DMS53 (cell line): ENCODE results near the gene RBPJ.
"Not testable (repeated sequence)": the region's sequence is repeated elsewhere in the genome, so short reads cannot be mapped to it uniquely, and the experiment has no call there.

ENCODE experiments used
- DNase-seq: peaks from one replicate; lab custom pipeline; 2025; lab: John Stamatoyannopoulos, UW

The RBPJ gene

GRCh38 chr4:26342328-26343037 is 21.7 kb downstream of the RBPJ start:
- peak; percentile 60 for DNase-seq

DNA sequence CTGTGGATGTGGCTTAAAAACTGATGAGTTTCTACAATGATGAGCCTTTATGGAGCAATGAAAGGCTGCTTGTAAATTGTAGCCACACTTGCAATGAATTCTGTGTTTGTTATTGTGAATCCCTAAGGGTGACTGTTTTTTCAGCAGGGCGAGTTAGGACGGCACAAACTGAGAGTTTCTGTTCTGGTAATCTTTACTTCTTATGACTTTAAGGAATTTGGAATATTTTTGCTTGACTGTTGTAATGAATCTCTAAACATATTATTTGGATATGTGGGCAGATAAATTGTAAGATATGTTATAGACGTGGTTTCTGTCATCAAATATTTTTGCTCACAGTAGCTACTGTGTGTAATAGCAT is 22.2 kb downstream of the RBPJ start:
- DNase-seq = no peak

DNA sequence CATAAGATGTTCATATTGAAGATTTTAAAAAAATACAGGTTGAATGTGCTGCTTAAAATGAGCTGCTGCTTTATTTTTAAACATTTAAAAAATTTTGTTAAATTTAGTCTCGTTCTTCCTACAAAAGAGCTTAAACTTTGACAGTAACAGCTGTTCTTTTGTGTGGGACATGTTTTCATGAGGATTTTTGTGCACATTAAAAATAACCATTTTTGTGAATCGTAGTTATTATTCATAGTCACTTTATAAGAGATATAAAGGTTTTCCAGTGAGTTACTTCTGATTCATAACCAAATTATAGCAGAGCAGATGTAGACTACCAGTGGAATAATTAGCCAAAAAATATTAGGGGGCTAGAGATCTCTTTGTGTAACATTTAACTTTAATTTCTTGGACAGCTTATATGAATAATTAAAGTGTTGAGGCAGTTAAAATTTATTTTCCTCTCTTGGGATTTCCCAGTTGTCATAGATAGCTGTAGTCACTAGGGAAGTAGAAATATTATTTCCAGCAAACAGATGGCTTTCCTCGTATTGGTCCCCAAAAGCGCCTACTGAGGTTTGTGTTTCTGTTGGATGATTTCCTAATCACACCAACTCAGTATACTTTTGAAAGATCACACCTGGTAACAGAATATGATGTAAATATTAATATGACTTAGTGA is 24.2 kb downstream of the RBPJ start:
- no peak for DNase-seq

DNA sequence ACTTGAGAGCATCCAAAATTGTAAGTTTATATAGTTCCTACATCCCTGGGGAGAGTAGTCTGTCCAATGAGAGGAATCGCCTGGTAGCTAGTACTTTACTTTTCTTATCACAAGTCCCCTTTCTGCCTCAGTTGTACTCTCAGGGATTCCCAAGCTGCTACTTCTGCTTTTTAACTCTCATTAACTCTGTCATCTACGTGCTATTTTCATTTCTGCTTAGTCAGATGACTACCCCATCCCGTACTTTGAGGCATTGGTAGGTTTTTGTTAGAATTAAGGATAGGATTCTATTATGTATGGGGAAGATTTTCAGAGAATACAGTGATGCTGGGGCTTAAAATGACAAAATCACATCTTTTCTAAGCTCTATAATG is 24.7 kb downstream of the RBPJ start:
- no peak for DNase-seq

- DNase-seq = no peak
These were observed 25.4 kb downstream of the RBPJ start for GRCh38 chr4:26346203-26346620.

GRCh38 chr4:26349496-26349895 is 28.7 kb downstream of the RBPJ start:
- DNase-seq = no peak

DNA sequence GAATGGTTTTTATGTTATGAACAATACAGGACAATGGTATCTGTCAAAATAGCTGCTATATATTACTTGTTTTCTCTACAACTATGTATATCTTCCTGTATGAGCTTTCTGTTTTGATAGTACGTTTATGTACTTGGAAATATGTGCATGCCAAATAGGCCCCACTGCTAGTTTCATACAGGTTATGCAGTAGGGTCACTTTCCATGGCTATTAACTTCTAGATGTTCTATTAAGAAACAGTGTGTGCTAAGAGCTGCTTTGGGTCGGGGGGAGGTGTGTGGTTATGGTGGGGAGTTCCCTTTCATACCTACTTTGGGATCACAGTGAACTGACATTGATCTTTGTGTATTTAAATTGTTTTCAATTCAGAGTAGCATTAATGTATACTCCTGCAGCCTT is 30.9 kb downstream of the RBPJ start:
- DNase-seq = no peak

DNA sequence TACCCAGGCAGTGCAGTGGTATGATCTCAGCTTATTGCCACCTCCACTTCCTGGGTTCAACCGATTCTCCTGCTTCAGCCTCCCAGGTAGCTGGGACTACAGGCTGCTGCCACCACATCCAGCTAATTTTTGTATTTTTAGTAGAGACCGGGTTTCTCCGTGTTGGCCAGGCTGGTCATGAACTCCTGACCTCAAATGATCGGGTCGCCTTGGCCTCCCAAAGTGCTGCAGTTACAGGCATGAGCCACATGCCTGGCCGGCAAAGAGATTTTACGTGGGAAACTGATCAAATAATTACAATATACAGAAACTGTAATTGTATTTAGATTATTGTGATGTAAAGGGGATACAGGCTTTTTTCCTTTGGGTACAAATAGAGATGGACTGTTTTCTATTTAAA is 33.7 kb downstream of the RBPJ start:
- no peak for DNase-seq

DNA sequence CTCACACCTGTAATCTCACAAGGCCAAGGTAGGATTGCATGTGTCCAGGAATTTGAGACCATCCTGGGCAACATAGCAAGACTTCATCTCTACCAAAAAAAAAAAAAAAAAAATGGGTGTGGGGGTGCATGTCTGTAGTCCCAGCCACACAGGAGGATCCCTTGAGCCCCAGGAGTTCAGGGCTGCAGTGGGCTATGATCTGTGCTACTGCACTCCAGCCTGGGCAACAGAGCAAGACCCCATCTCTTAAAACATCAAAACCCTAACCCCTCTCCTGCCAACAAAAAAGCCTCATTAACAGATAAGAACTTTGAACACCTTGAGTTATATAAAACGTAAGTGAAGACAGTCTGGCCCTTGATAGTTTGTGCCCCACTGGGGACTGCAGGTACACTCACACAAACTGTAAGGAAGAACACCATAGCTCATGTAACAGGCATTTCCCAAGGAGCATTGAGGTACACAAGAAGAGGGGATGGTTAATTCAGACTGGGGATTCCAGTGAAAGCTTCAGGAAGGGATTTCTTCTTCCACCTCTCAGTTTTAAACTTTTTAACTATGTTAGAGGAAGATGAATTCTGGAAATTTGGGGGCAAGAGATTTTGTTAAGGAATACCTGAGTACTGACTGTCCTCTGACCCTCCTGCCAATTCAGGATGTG is 34.7 kb downstream of the RBPJ start:
- DNase-seq = no peak

DNA sequence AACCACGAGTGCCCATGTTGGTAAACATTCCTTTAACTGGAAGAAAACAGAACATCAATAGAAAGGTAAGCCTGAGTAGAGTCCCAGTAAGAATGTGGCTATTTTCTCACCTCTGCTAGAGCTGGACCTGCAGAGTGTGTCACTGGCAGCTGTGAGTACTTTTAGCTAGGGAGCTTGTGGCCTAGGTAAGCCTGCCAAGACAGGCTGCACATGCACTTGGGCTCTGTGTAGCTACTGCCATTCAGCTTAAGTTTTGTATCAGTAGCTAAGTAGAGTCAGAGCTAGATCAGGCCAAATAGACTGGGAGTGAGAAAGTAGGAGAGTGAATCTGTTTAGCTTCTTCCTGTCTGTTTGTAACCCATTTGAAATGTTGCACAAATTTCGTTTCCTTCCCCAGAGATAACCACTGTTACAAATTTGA is 35.3 kb downstream of the RBPJ start:
- DNase-seq = peak; percentile 29

- DNase-seq = not testable (repeated sequence)
These were observed 38.7 kb downstream of the RBPJ start for GRCh38 chr4:26359521-26359920.

DNA sequence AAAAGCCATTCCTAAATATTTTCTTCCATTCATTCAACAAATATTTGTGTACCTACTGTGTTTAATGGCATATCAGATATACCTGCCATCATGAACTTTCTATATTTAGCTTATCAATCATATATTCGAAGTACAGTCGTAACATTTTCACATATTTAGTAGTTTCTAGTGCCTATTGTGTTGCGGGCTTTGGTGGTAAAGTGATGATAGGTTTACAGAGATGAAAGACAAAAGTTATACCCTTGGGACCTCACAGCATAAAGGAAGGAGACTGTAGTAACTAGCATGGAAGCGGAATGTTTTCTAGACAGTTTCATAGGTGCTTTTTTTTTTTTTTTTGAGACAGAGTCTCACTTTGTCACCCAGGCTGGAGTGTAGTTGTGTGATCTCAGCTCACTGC is 39.5 kb downstream of the RBPJ start:
- DNase-seq = no peak

DNA sequence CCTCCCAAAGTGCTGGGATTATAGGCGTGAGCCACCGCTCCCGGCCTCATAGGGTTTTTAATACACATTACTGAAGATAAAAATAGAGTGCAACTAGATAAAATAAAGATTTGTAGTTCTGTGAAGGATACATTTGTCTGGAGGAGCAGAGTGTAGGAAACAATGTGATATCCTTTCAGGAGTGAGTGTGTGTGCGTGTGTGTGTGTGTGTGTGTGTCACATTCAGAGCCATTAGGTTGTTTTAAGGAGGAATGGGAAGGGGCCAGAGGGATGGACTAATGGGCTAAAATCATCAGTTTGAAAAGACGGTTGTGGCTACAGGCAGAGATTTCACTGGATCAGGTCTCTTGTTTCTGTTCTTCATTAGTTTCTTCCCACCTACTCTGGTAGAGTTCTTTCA is 40.0 kb downstream of the RBPJ start:
- DNase-seq = peak; percentile 12

DNA sequence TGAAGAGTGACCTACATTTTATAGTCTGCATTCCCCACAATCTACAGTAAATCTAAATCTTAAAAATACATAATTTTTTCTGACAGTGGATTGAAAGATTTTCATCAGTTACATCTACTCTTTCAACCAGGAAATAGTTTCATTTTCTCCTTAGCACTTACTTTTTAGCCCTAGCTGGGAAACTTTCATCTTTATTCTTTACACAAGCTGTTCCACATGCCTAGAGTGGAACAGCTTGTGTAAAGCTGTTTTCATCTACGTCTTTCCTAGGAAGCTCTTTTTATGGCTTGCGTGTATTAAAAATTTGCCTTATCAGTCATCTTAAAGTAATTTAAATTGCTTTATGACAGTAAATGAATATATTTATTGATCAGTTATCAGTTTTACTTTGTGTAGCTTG is 40.5 kb downstream of the RBPJ start:
- no peak for DNase-seq

DNA sequence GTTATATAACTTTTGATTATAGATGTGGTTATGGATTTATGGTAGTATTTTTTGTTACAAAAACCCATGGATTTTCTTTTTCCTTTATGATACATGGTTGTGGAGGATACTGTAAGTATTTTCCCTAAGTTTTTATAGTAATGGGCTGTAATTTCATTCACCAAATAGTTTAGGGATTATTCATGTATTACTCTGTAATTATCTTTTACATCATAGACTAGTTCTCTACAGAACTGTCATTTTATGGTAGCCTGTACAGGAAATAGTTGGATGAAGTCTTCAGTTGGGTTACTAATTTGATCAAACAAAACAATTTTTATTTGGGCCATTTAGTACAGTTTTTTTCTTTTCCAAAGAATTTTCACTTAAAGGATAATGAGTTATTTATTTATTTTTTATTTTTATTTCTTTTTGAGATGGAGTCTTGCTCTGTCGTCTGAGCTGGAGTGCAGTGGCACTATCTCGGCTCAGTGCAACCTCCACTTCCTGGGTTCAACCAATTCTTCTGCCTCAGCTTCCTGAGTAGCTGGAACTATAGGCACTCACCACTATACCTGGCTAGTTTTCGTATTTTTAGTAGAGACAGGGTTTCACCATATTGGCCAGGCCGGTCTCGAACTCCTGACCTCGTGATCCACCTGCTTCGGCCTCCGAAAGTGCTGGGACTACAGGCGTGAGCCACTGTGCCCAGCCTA is 42.1 kb downstream of the RBPJ start:
- DNase-seq = no peak

GRCh38 chr4:26365537-26366150 is 44.8 kb downstream of the RBPJ start:
- DNase-seq = no peak

- DNase-seq = no peak
These were observed 47.0 kb downstream of the RBPJ start for GRCh38 chr4:26367811-26368210.

- DNase-seq = no peak
These were observed 47.9 kb downstream of the RBPJ start for GRCh38 chr4:26368685-26369084.

- no peak for DNase-seq
These were observed 48.3 kb downstream of the RBPJ start for GRCh38 chr4:26369132-26369531.

DNA sequence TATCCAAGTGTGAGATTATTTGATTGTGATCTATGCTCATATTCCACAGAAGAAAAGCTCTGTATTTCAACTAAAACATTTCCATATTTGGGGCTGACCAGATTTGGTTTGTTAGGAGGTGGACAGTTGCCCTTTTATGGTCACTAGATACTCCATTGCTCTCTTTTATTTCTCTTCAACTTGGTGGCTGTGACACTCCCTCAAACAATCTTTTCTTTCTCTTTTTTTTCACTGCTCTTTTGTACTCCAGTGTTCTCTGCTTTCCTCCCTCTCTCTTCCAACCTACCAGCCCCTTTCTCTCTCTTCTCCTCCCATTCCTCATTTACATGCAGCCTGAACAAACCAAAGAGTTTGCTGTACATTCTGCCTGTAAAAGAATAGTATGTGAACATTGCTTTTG is 48.8 kb downstream of the RBPJ start:
- DNase-seq = no peak

- DNase-seq = no peak
These were observed 51.3 kb downstream of the RBPJ start for GRCh38 chr4:26372076-26372475.

DNA sequence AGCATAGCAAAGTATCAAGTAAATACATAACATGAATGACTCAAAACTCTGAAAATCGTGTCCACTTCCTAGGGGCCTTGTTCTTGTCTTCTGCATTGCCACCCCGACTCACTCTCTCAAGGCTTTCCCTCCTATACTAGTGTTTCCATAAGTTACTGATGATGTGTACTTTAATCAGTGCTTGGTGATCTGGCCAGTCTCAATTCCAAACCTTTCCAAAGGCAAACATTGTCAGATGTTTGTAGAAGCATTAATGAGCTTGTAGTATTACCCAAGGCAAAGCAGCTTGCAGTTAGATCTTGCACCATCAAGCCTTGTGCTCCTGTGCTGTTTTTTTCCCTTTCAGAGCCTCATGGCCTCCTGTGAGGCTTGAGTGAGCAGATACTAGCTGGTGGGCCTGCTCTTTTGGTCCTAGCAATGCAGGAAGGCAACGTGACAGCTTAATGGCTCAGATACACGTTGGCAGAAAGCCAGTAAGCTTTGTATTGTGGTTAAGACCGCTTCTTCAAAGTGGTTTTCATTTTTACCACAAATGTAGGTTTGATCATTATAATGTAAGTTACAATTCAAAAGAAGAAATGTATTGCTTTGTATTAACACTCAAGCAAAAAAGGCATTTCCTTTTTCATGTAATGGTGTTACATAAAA is 51.8 kb downstream of the RBPJ start:
- peak; percentile 67 for DNase-seq
